NT2/D1 (cell line): ENCODE results near the gene PDE3A.

ENCODE experiments used
- SUZ12 ChIP-seq: IDR thresholded peaks from 2 replicates; pipeline ENCODE4 v1.6.1; 2011; ENCODE audit not compliant: insufficient read length, insufficient read depth; ENCODE audit errors: extremely low read depth
- YY1 ChIP-seq: IDR thresholded peaks from 2 replicates; pipeline ENCODE4 v1.6.1; 2011; ENCODE audit not compliant: insufficient read length, insufficient read depth
- ZNF274 ChIP-seq: IDR thresholded peaks from 2 replicates; pipeline ENCODE4 v1.6.1; 2011; ENCODE audit warnings: mild to moderate bottlenecking, low read depth, low read length

- TF ChIP-seq SUZ12 (no peak), ZNF274 (no peak), YY1 (no peak)
These were observed 257.2 kb downstream of the PDE3A start for GRCh38 chr12:20625531-20625930.
